GM12878 (cell line): ENCODE data around the gene FBXL2. TPM values are rescaled to one million over a fixed set of nuclear protein-coding genes. Genes with fewer than 3 reads are reported as not detected.

Experiments
- ATAC-seq: fragments of 200-7000 bp; cut with Tn5 transposase; 3 replicates; pipeline ENCODE4 v1.9.1; 2020; ENCODE audit warnings: mild to moderate bottlenecking, moderate library complexity
- BruUV-seq: library from RNA; stranded (reverse); fragments of 400-500 nt; replicated peaks from 2 replicates; lab custom pipeline; 2021; lab: Mats Ljungman, UMichigan
- CTCF ChIA-PET: fragments of 300-600 bp; sonication (Branson Sonifier 250); formaldehyde crosslinking; extraction: SDS; loops from one replicate; lab custom pipeline; 2021; ENCODE audit warnings: inconsistent platforms; lab: Yijun Ruan, JAX
- POLR2A ChIA-PET: fragments of 350-600 bp; formaldehyde crosslinking; extraction: SDS; loops from one replicate; lab custom pipeline; 2021; ENCODE audit warnings: inconsistent platforms; lab: Charles Lee
- RAD21 ChIA-PET: fragments of 300-600 bp; sonication (Branson Sonifier 250); formaldehyde crosslinking; loops from one replicate; lab custom pipeline; 2023; ENCODE audit warnings: antibody characterized with exemption; ENCODE audit not compliant: unreplicated experiment; lab: Charles Lee
- SMC1A ChIA-PET: fragments of 300-600 bp; sonication (Branson Sonifier 250); formaldehyde crosslinking; loops from one replicate; lab custom pipeline; 2023; ENCODE audit not compliant: unreplicated experiment, uncharacterized antibody; lab: Charles Lee
- DNase-seq: peaks from one replicate; pipeline ENCODE4 v3.0.0-alpha.2; 2011; ENCODE audit warnings: low read depth, low spot score
- FAIRE-seq: peaks from 3 replicates; lab custom pipeline; 2011; peaks lifted over from hg19 to GRCh38; lab: Jason Lieb, UNC
- H2AFZ ChIP-seq: 2 replicates; pipeline ENCODE4 v1.6.0; 2011; ENCODE audit warnings: low read depth, low read length, control low read depth; ENCODE audit not compliant: control insufficient read depth
- H3K27ac ChIP-seq: 2 replicates; pipeline ENCODE4 v1.5.1; 2011; ENCODE audit warnings: control low read depth; ENCODE audit not compliant: control insufficient read depth, insufficient read depth
- H3K27me3 ChIP-seq, 2 experiments: replicated peaks in 1 of 2; 2 replicates each; pipeline versions ENCODE4 v1.6.0 to v1.6.1; 2011; ENCODE audit warnings: low read length in 1 of 2; ENCODE audit not compliant: control insufficient read depth in 2 of 2, insufficient read depth in 2 of 2
- H3K36me3 ChIP-seq, 2 experiments: 2 replicates each; pipeline ENCODE4 v1.5.1; 2011; ENCODE audit warnings: low read length in 1 of 2; ENCODE audit not compliant: control insufficient read depth in 2 of 2, insufficient read depth in 2 of 2
- H3K4me1 ChIP-seq: 2 replicates; pipeline ENCODE4 v1.6.1; 2011; ENCODE audit warnings: mild to moderate bottlenecking, low read length, moderate library complexity, mixed read lengths; ENCODE audit not compliant: control insufficient read depth, insufficient read depth
- H3K4me2 ChIP-seq: 2 replicates; pipeline ENCODE4 v1.6.0; 2011; ENCODE audit warnings: control low read depth; ENCODE audit not compliant: control insufficient read depth, insufficient read depth
- H3K4me3 ChIP-seq: fragments of 200-600 bp; sonication (generic); 2 replicates; pipeline ENCODE4 v1.5.1; 2016
- H3K79me2 ChIP-seq: 2 replicates; pipeline ENCODE4 v1.6.0; 2011; ENCODE audit warnings: low read length; ENCODE audit not compliant: control insufficient read depth, insufficient read depth
- H3K9ac ChIP-seq: 2 replicates; pipeline ENCODE4 v1.8.0; 2011; ENCODE audit warnings: low read length, control low read depth, mixed read lengths; ENCODE audit not compliant: control insufficient read depth, insufficient read depth
- H3K9me3 ChIP-seq: replicated peaks from 3 replicates; pipeline ENCODE4 v1.5.1; 2011; ENCODE audit warnings: mild to moderate bottlenecking, low read length; ENCODE audit not compliant: control insufficient read depth, insufficient read depth
- H4K20me1 ChIP-seq: 2 replicates; pipeline ENCODE4 v1.6.0; 2011; ENCODE audit not compliant: control insufficient read depth, insufficient read depth
- BRCA1 ChIP-seq: IDR thresholded peaks from 2 replicates; pipeline ENCODE4 v1.6.1; 2011; ENCODE audit warnings: low read depth, low read length, improper control_type of control experiment
- CBX3 ChIP-seq: fragments of 200-600 bp; sonication (generic); IDR thresholded peaks from 2 replicates; pipeline ENCODE4 v1.6.1; 2016; ENCODE audit warnings: low read depth, borderline replicate concordance
- CEBPB ChIP-seq, 2 experiments: fragments of 150-350 bp in 1 of 2; IDR thresholded peaks; 2 replicates each; pipeline ENCODE4 v1.6.1; 2012 to 2014; ENCODE audit warnings: low read depth in 2 of 2, low read length in 2 of 2, borderline replicate concordance in 1 of 2, inconsistent platforms in 1 of 2
- EGR1 ChIP-seq, 2 experiments: IDR thresholded peaks; 1 replicate in 1 of 2; 2 replicates in 1 of 2; pipeline ENCODE4 v1.6.1; 2011 to 2012; ENCODE audit warnings: low read depth in 2 of 2, low read length in 2 of 2, borderline replicate concordance in 1 of 2, mild to moderate bottlenecking in 1 of 2, moderate library complexity in 1 of 2
- ESRRA ChIP-seq: IDR thresholded peaks from 2 replicates; pipeline ENCODE4 v1.6.1; 2012; ENCODE audit warnings: mild to moderate bottlenecking, low read length, improper control_type of control experiment
- POU2F2 ChIP-seq: IDR thresholded peaks from 3 replicates; pipeline ENCODE4 v1.6.1; 2011; ENCODE audit warnings: low read depth, mild to moderate bottlenecking, low read length, borderline replicate concordance
- SMAD1 ChIP-seq: fragments of 450-650 bp; IDR thresholded peaks from 2 replicates; pipeline ENCODE4 v1.6.1; 2018; ENCODE audit warnings: mild to moderate bottlenecking, low read depth; ENCODE audit not compliant: partially characterized antibody
- SREBF1 ChIP-seq: IDR thresholded peaks from 2 replicates; pipeline ENCODE4 v1.6.1; 2012; ENCODE audit warnings: mild to moderate bottlenecking, low read length
- SUPT20H ChIP-seq: IDR thresholded peaks from 2 replicates; pipeline ENCODE4 v1.6.1; 2011; ENCODE audit warnings: low read depth, mild to moderate bottlenecking, low read length, moderate library complexity, borderline replicate concordance; ENCODE audit not compliant: control insufficient read depth
- WRNIP1 ChIP-seq: IDR thresholded peaks from 2 replicates; pipeline ENCODE4 v1.6.1; 2011; ENCODE audit warnings: low read depth, low read length, improper control_type of control experiment, borderline replicate concordance
- WGBS: methylation state at CpG from one replicate; pipeline ENCODE4 v1.1.6; 2016; ENCODE audit warnings: low lambda C conversion rate; ENCODE audit not compliant: insufficient replicate concordance, insufficient coverage; ENCODE audit errors: missing lambda C conversion rate; 5-methylcytosine and 5-hydroxymethylcytosine counted together
- in situ Hi-C: fragments of 300-500 bp; cut with MboI; formaldehyde crosslinking; loops from 9 replicates; pipeline ENCODE4 v1.14.3; 2018; ENCODE audit warnings: mixed read lengths
- intact Hi-C: fragments of 100-400 bp; cut with micrococcal nuclease; formaldehyde crosslinking; loops from one replicate; pipeline ENCODE4 v1.14.2; 2022; ENCODE audit not compliant: unreplicated experiment
- polyA plus RNA-seq, 11 experiments: library from polyadenylated mRNA; depleted of rRNA in 4 of 11; unstranded in 6 of 11; stranded (reverse) in 5 of 11; fragments of >200 nt; fragmentation: Nextera tagmentation in 4 of 11; fragmentation: Illumina TruSeq in 1 of 11; extraction: Ambion mirVana in 4 of 11; extraction: Trizol in 1 of 11; gene quantifications; 1 replicate in 1 of 11; 2 replicates in 10 of 11; pipeline versions ENCODE4 v1.2.1 to v1.2.3, GENCODE V29; 2011 to 2016; ENCODE audit warnings: inconsistent platforms in 2 of 11, missing spikeins in 2 of 11, low read depth in 1 of 11
- total RNA-seq, 4 experiments: library from RNA; depleted of rRNA in 3 of 4; stranded (reverse); fragments of >200 nt in 3 of 4; fragmentation: Illumina TruSeq in 1 of 4; extraction: Trizol in 1 of 4; gene quantifications; 2 replicates each; pipeline versions ENCODE4 v1.2.1 to v1.2.3, GENCODE V29; 2013 to 2021

Gene FBXL2
- total and polyA plus RNA-seq, 10 of the 15 experiments (the other 5 are each of a cell fraction or from before 2014, with no cell fraction given) = 0.04 to 0.72 (median 0.15) TPM; not detected in 1

GRCh38 chr3:33240261-33240660, 37.0 kb upstream of the FBXL2 start:
- Histone ChIP-seq H3K36me3 (no peaks in the 10 kb centered on the region), H3K9ac (no peak overlapping the region), H3K4me2 (no peak overlapping the region), H3K27me3 (no peaks in the 10 kb centered on the region), H3K4me1 (no peaks in the 10 kb centered on the region), H4K20me1 (no peaks in the 10 kb centered on the region), H2AFZ (no peak overlapping the region), H3K9me3 (peaks cover 2% of the 10 kb centered on the region; the same call in 1 of the 3 replicates), H3K27ac (no peak overlapping the region), H3K79me2 (no peaks in the 10 kb centered on the region), H3K4me3 (no peak overlapping the region)
- in situ Hi-C loops (no loop called here), intact Hi-C loops (no loop called here)
- ChIA-PET SMC1A (no interaction called here), RAD21 (no interaction called here), CTCF (no interaction called here), POLR2A (no interaction called here)
- WGBS = 3% methylated on average over 1 of the region's 1 CpG
- no peak for TF ChIP-seq CBX3
- TF ChIP-seq POU2F2 = no peak
- no peak for TF ChIP-seq EGR1 (IDR thresholded peaks at IDR 0.05; ENCODE audit: borderline replicate concordance in 1 of 2, low read depth in 2 of 2, low read length in 2 of 2)
- no peak for TF ChIP-seq WRNIP1
- no peak for TF ChIP-seq SREBF1
- TF ChIP-seq ESRRA = no peak
- TF ChIP-seq BRCA1 = no peak
- no peak for TF ChIP-seq SMAD1
- no peak for TF ChIP-seq CEBPB (IDR thresholded peaks at IDR 0.05; ENCODE audit: borderline replicate concordance in 1 of 2, low read depth in 2 of 2, low read length in 2 of 2)
- no peak for TF ChIP-seq SUPT20H
- ATAC-seq = no peak
- DNase-seq = no peak
- no TSS peak for BruUV-seq
- no peak for FAIRE-seq
